CD4-positive, alpha-beta T cell treated with Interleukin-12 subunit alpha and Interleukin-12 subunit beta, for 1 hour (primary cell): ENCODE results near the gene RIC1.
A peak's percentile ranks its signal among the peaks of the same experiment; 100 is the strongest.
"Not testable (repeated sequence)": the region's sequence is repeated elsewhere in the genome, so short reads cannot be mapped to it uniquely, and the experiment has no call there.

ENCODE experiments used
- DNase-seq: peaks from one replicate; pipeline ENCODE4 v3.0.0-alpha.2; 2020

The RIC1 gene

GRCh38 chr9:5790923-5791322 lies 162.0 kb downstream of the RIC1 start:
- no peak for DNase-seq

- DNase-seq: no peak
Observed at GRCh38 chr9:5791870-5792269, 163.0 kb downstream of the RIC1 start.

- DNase-seq: no peak
Observed at GRCh38 chr9:5793812-5794211, 164.9 kb downstream of the RIC1 start.

- DNase-seq: no peak
Observed at GRCh38 chr9:5796298-5796697, 167.4 kb downstream of the RIC1 start.

- DNase-seq: no peak
Observed at GRCh38 chr9:5798581-5798980, 169.7 kb downstream of the RIC1 start.

GRCh38 chr9:5799314-5799713 lies 170.4 kb downstream of the RIC1 start:
- peak; percentile 7 for DNase-seq

GRCh38 chr9:5800378-5800777 lies 171.5 kb downstream of the RIC1 start:
- not testable (repeated sequence) for DNase-seq

- DNase-seq: no peak
Observed at GRCh38 chr9:5800969-5801738, 172.2 kb downstream of the RIC1 start.

- DNase-seq: no peak
Observed at GRCh38 chr9:5801739-5802113, 172.8 kb downstream of the RIC1 start.

GRCh38 chr9:5805478-5805877 lies 176.6 kb downstream of the RIC1 start:
- no peak for DNase-seq

- DNase-seq: no peak
Observed at GRCh38 chr9:5811751-5812150, 182.8 kb downstream of the RIC1 start.

- DNase-seq: no peak
Observed at GRCh38 chr9:5813824-5814223, 184.9 kb downstream of the RIC1 start.

GRCh38 chr9:5815461-5815860 lies 186.6 kb downstream of the RIC1 start:
- DNase-seq: no peak

- DNase-seq: no peak
Observed at GRCh38 chr9:5817862-5818261, 189.0 kb downstream of the RIC1 start.

GRCh38 chr9:5818424-5819142 lies 189.7 kb downstream of the RIC1 start:
- no peak for DNase-seq

GRCh38 chr9:5819174-5819573 lies 190.3 kb downstream of the RIC1 start:
- no peak for DNase-seq

GRCh38 chr9:5820425-5820824 lies 191.5 kb downstream of the RIC1 start:
- no peak for DNase-seq

GRCh38 chr9:5825223-5825622 lies 196.3 kb downstream of the RIC1 start:
- no peak for DNase-seq
